Activated CD8-positive, alpha-beta memory T cell treated with anti-CD3 and anti-CD28 coated beads, Interleukin-2, amount 50 U/mL, for 48 hours (primary cell): Measurements from ENCODE around the gene PHYKPL.
"Not testable (repeated sequence)": the region's sequence is repeated elsewhere in the genome, so short reads cannot be mapped to it uniquely, and the experiment has no call there.

Source experiments
- DNase-seq: peaks from one replicate; pipeline ENCODE4 v3.0.0-alpha.2; 2020

The PHYKPL gene

DNA sequence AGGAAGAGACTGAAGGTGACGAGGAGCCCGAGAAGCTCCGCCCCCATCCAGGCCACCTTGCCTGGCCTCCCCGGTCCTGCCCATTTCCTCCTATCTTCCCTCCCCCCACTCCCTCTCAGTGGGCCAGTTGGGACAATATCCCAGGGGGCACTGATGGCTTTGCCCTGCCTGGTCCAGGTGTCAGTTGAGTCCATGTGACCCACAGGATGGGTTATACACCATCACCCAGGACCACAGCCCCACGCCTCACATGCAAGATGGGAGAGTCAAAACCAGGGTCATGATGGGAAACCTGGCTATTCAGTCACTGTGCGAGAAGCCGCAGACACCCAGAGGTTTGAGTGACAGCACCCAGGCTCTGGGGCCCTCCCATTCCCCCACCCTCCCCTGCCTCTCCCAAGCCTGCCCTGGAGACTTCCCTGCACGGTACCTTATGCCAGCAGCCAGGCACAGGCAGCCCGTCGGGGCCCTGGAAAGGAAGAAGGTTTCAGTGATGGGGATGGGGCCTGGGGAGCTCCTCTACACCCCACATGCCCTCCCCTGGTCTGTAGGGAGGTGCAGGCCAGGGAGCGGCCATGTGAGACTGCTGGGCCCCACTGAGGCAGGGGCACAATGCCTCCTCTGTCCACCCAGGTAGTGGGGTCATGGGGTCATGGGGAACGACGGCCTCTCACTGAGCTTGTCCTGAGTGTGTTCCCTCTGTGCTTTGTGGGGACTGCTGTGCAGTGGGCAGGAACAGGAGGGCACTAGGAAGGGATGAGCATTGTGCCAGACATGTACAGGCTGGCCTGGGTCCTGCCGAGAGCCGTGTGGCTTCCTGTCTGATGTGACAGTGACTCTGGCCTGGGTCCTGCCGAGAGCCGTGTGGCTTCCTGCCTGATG, 6.3 kb upstream of the PHYKPL start:
- peak; percentile 65 for DNase-seq

GRCh38 chr5:178238313-178238635, 5.7 kb upstream of the PHYKPL start:
- no peak for DNase-seq

DNA sequence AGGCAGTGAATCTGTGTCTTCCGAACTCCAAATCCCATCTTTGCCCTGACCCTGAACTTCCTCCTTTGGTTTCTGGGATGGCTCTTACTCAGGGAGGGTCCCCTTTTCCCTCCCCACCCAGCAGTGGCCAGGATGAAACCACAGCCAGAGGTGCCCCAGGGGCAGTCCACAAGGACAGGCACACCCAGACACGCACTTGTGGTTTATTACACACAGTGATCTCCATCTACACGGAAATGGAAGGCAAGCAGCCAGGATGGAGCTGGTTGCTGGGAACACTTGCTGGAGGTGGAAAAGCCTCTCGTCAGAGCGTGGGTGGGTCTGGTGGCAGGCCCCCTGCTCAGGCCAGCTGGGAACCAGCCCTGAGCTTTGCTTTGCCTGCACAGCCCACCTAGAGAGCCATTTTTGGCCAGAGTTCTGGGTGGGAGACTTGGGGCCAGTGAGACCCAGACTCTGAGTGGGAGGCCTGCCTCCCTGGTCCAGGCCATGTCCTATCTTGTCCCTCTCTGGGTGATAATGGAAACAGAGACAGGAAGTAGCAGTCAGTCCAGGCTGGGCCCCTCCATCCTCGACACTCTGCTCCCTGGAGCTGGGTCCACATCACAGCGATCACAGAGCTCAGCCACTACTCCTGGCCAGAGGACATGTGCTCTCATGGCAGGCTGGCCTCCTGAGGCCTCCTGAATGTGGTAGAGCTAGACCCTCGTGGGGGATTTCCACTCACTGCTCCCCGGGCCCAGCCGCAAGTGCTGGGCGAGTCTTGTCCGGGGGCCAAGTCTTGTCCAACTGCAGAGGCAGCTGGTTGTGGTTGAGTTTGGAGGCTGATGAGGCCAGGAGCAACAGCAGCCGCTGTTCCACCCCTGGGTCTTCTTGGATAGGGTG, 5.1 kb upstream of the PHYKPL start:
- no peak for DNase-seq

GRCh38 chr5:178236679-178237078, 4.1 kb upstream of the PHYKPL start:
- DNase-seq = no peak

DNA sequence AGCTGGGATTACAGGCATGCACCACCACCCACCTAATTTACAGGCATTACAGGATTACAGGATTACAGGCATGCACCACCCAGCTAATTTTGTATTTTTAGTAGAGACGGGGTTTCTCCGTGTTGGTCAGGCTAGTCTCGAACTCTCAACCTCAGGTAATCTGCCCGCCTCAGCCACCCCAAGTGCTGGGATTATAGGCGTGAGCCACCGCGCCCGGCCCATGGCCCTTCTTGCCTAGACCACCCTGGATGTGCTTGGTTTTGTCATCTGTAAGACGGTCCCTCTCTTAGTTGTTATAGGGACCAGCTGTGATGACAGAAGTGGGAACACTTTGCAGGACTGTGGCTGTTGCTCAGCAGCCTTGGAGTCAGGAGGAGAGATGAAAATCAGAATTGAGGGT, 3.5 kb upstream of the PHYKPL start:
- DNase-seq = no peak

GRCh38 chr5:178235588-178235974, 3.0 kb upstream of the PHYKPL start:
- DNase-seq = no peak

DNA sequence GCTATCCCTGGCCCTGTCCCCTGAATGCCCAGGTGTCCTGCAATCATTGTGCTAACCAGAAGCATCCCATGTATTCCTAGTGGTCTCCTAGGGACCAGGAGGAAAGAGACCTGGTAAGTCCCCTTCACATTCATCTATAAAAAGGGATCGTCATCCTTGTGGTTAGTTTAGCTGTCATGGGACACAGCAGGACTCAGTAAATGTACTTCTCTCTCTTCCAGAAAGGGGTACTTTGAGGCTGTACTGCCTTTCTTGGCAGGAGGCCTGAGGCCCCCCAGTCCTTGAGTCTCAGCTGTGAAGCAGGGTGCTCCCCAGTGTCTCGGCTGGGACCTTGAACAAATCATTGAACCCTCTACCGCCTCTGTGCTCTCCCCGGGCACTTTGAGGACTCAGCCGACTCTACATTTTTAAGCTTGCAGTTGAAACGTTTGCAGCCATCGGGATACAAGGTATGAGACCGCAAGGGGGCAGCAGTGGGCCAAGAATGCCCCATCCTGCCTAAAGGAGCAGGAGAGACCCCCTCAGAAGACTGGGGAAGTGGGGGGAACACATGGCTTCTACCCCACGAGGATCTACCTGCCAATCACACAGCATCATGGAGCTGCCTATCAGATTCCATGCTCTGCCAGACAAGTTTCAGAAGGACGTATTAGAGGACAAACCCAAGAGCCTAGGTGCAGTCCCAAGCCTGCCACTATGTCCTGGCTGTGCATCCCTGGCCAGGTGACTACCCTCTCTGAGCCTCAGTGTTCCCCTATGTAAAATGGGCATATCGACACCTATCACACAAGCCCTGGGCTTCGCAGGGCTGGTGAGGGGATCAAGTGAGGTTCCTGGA, 2.4 kb upstream of the PHYKPL start:
- DNase-seq = peak; percentile 93

GRCh38 chr5:178234121-178234749, 1.6 kb upstream of the PHYKPL start:
- DNase-seq = no peak

- DNase-seq = no peak
These were observed 373 bp upstream of the PHYKPL start for GRCh38 chr5:178232920-178233429.

- DNase-seq = no peak
These were observed 971 bp downstream of the PHYKPL start for GRCh38 chr5:178231539-178232123.

DNA sequence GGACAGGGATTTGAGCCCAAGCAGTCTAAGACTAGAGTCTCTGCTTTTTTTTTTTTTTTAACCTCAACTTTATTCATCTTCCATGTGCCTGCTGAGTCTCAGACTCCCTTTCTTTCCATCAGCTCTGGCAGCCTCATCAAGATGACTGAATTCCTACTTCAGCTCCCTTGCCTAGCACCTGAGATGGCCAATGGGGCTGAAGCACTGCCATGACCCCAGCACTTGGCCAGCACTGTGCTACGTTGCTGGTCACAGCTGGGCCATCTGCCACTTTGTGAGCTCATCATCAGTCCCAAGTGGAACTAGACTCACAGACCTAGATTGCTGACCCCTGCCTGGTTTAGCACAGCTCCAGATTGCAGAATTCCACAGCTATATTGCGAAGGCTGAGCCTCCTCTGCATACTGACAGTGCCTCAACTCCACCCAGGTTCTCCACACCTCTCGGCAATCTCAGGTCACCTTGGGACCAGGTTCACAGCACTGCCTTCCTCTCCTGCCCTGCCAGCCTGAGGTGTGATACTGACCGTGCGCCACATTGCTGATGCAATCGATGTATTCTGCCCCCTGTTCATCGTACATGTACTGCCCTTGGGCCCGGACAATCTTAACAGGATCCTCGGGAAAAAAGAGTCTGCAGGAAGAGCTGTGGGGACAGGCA, 1.6 kb downstream of the PHYKPL start:
- DNase-seq = no peak

- DNase-seq = no peak
These were observed 2.7 kb downstream of the PHYKPL start for GRCh38 chr5:178229861-178230260.

DNA sequence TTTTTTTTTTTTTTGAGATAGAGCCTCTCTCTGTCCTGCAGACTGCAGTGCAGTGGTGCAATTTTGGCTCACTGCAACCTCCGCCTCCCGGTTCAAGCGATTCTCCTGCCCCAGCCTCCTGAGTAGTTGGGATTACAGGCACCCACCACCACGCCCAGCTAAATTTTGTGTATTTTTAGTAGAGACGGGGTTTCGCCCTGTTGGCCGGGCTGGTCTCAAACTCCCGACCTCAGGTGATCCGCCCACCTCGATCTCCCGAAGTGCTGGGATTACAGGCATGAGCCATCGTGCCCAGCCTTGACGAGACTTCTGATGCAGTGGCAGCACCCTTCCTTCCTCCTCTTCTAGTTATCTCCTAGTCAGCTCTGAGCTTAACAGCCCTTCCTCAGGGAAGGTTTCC, 3.5 kb downstream of the PHYKPL start:
- not testable (repeated sequence) for DNase-seq

DNA sequence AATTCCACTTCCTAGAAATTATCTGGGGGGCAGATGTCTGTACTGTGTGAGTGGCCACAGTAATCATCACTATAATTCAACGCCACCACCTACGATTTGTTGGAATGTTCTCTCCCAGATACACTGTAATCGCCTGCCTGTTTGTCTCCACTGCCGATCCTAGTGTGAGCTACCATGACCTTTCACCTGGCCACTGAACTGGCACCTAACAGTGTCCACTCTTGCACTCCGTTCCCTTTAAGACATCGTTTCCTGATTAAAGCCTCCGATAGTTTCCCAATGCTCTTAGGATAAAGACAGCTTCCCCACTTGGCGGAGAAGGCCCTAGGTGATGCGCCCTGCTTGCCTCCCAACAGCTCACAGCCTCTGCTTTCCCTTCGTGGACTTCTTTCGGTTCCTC, 4.0 kb downstream of the PHYKPL start:
- no peak for DNase-seq

GRCh38 chr5:178227929-178228328, 4.7 kb downstream of the PHYKPL start:
- DNase-seq = no peak

DNA sequence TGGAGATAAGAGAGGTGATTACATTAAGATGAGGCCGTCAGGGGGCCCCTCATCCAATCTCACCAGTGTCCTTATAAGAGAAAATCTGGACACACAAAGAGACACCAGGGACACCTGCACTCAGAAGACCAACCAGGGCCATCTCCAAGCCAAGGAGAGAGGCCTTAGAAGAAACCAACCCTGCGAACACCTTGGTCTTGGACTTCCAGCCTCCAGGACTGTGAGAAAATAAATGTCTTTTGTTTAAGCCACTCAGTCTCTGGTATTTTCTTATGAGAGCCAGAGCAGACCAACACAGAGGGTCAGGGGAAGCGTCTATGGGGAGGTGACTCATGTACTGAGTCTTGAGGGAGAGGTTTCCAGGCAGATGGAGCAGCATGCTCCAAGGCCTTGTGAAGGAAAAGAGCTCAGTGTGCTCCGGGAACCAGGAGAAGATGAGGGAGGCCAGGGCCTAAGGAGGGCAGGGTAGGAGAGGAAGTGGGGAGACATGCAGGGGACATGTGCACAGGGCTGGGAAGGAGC, 5.4 kb downstream of the PHYKPL start:
- DNase-seq = no peak

GRCh38 chr5:178225174-178225573, 7.4 kb downstream of the PHYKPL start:
- DNase-seq = no peak

DNA sequence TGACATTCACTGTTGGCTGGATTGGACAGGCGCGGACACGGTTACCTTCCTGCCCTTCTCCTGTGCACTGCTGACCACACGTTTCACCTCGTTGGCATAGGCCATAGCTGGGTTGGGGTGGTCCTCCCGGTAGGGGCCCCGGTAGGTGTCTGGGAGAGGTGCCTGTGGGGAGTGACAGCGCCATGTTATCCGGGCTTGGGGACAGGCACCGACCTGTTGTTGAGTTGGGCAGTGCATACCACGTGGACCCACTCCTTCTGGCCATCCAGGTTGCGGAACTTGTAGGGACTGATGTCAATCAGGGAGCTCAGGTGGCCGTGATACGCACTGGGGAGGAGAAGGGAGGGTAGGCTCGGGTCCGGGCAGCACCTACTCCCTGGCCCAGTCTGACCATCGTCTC, 8.2 kb downstream of the PHYKPL start:
- DNase-seq = no peak

DNA sequence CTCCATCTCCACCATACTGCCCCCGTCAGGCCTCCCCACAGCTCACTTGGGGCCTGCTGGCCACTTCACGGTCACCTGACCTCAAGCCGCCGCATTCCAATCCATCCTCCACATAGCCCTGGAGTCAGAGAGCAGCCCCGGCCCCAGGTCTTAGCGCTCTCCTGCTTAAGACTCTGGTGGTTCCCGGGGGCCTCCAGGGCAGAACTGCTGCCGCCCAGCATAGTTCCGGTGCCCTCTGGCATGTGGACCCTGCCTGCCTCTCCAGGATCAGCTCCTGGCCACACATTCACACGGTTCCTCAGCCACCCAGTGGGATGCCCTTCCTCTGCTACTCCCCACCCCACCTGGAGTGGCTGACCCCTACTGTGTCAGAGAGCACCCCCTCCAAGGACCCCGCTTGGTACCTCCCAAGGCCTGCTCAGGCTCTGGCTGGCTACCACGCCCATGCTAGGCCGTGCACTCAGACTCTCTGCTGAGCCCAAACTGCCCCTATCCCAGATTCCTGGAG, 8.7 kb downstream of the PHYKPL start:
- DNase-seq = no peak

GRCh38 chr5:178223196-178223773, 9.3 kb downstream of the PHYKPL start:
- DNase-seq = no peak

- no peak for DNase-seq
These were observed 10.3 kb downstream of the PHYKPL start for GRCh38 chr5:178222292-178222691.
